WTC11 (cell line): ENCODE measurements around the gene ERVW-1. TPM values are rescaled to one million over a fixed set of nuclear protein-coding genes. Genes with fewer than 3 reads are reported as not detected.

Source experiments
- ATAC-seq: fragments of 200-7000 bp; cut with Tn5 transposase; 2 replicates; pipeline ENCODE4 v1.10.0; 2021; ENCODE audit warnings: mild to moderate bottlenecking, moderate library complexity
- CTCF ChIA-PET: fragments of 300-600 bp; sonication (Branson Sonifier 250); formaldehyde crosslinking; loops from one replicate; lab custom pipeline; 2021; ENCODE audit warnings: antibody characterized with exemption; lab: Charles Lee
- POLR2A ChIA-PET: fragments of 350-600 bp; sonication (Branson Sonifier 250); formaldehyde crosslinking; loops from one replicate; lab custom pipeline; 2021; ENCODE audit warnings: antibody characterized with exemption; lab: Charles Lee
- DNase-seq: peaks from one replicate; pipeline ENCODE4 v3.0.0; 2021; ENCODE audit warnings: low spot score
- H3K27ac Mint-ChIP-seq: 2 replicates; pipeline ENCODE4 v1.8.0; 2021; ENCODE audit warnings: mixed read lengths
- H3K27me3 Mint-ChIP-seq: 2 replicates; pipeline ENCODE4 v1.8.0; 2021; ENCODE audit warnings: low read depth, mild to moderate bottlenecking, moderate library complexity, mixed read lengths
- H3K36me3 Mint-ChIP-seq: 2 replicates; pipeline ENCODE4 v1.8.0; 2021; ENCODE audit warnings: mixed read lengths
- H3K4me1 Mint-ChIP-seq: 2 replicates; pipeline ENCODE4 v1.8.0; 2022; ENCODE audit warnings: mixed read lengths
- H3K4me3 Mint-ChIP-seq: 2 replicates; pipeline ENCODE4 v1.8.0; 2021; ENCODE audit warnings: mild to moderate bottlenecking, moderate library complexity, mixed read lengths
- H3K9me3 Mint-ChIP-seq: 2 replicates; pipeline ENCODE4 v1.8.0; 2021; ENCODE audit warnings: mixed read lengths
- ATF1 ChIP-seq: sonication (generic); formaldehyde crosslinking; IDR thresholded peaks from 2 replicates; pipeline ENCODE4 v1.8.1; 2023; ENCODE audit warnings: mild to moderate bottlenecking, moderate library complexity, missing genetic modification reagents
- CBFB ChIP-seq: sonication (generic); formaldehyde crosslinking; IDR thresholded peaks from 2 replicates; pipeline ENCODE4 v1.8.1; 2022; ENCODE audit warnings: mild to moderate bottlenecking, low read depth, missing genetic modification reagents
- CDX4 ChIP-seq: fragments of 250-450 bp; sonication (Bioruptor Pico); IDR thresholded peaks from 2 replicates; pipeline ENCODE4 v1.9.0; 2021; ENCODE audit warnings: moderate library complexity, mild to moderate bottlenecking, inconsistent platforms, borderline replicate concordance
- GABPB1 ChIP-seq: sonication (generic); formaldehyde crosslinking; IDR thresholded peaks from 2 replicates; pipeline ENCODE4 v1.8.1; 2023; ENCODE audit warnings: mild to moderate bottlenecking, missing genetic modification reagents
- GTF2I ChIP-seq: fragments of 250-450 bp; sonication (Bioruptor Pico); conservative IDR thresholded peaks from 2 replicates; pipeline ENCODE4 v1.4.0; 2021; ENCODE audit warnings: mild to moderate bottlenecking
- IRF1 ChIP-seq: sonication (generic); formaldehyde crosslinking; IDR thresholded peaks from 2 replicates; pipeline ENCODE4 v1.8.0; 2023; ENCODE audit warnings: missing genetic modification reagents
- IRF2 ChIP-seq: sonication (generic); formaldehyde crosslinking; IDR thresholded peaks from 2 replicates; pipeline ENCODE4 v1.8.0; 2022; ENCODE audit warnings: low read depth, missing genetic modification reagents, borderline replicate concordance
- JUN ChIP-seq: sonication (generic); formaldehyde crosslinking; IDR thresholded peaks from 2 replicates; pipeline ENCODE4 v1.8.0; 2023; ENCODE audit warnings: mild to moderate bottlenecking, missing genetic modification reagents
- KAT7 ChIP-seq: sonication (generic); formaldehyde crosslinking; IDR thresholded peaks from 2 replicates; pipeline ENCODE4 v1.8.1; 2023; ENCODE audit warnings: missing genetic modification reagents, mild to moderate bottlenecking, borderline replicate concordance
- NFATC4 ChIP-seq: fragments of 250-450 bp; sonication (Bioruptor Pico); IDR thresholded peaks from 2 replicates; pipeline ENCODE4 v1.9.0; 2021; ENCODE audit warnings: mild to moderate bottlenecking
- NR3C1 ChIP-seq: sonication (generic); formaldehyde crosslinking; conservative IDR thresholded peaks from 2 replicates; pipeline ENCODE4 v1.8.1; 2023; ENCODE audit warnings: low read depth, mild to moderate bottlenecking, missing genetic modification reagents
- RORB ChIP-seq: fragments of 250-450 bp; sonication (Bioruptor Pico); IDR thresholded peaks from 2 replicates; pipeline ENCODE4 v1.9.0; 2021; ENCODE audit warnings: mild to moderate bottlenecking
- SMAD3 ChIP-seq: sonication (generic); formaldehyde crosslinking; IDR thresholded peaks from 2 replicates; pipeline ENCODE4 v1.8.0; 2022; ENCODE audit warnings: missing genetic modification reagents, mild to moderate bottlenecking, borderline replicate concordance
- TEAD1 ChIP-seq: sonication (generic); formaldehyde crosslinking; IDR thresholded peaks from 2 replicates; pipeline ENCODE4 v1.8.0; 2022; ENCODE audit warnings: mild to moderate bottlenecking, missing genetic modification reagents
- ZBTB21 ChIP-seq: sonication (generic); formaldehyde crosslinking; IDR thresholded peaks from 2 replicates; pipeline ENCODE4 v1.8.1; 2023; ENCODE audit warnings: mild to moderate bottlenecking, missing genetic modification reagents, borderline replicate concordance
- ZMAT4 ChIP-seq: fragments of 250-450 bp; sonication (Bioruptor Pico); IDR thresholded peaks from 2 replicates; pipeline ENCODE4 v1.9.0; 2021; ENCODE audit warnings: mild to moderate bottlenecking
- ZNF121 ChIP-seq: sonication (generic); formaldehyde crosslinking; IDR thresholded peaks from 2 replicates; pipeline ENCODE4 v1.8.0; 2023; ENCODE audit warnings: missing genetic modification reagents
- ZNF232 ChIP-seq: sonication (generic); formaldehyde crosslinking; IDR thresholded peaks from 2 replicates; pipeline ENCODE4 v1.8.0; 2022; ENCODE audit warnings: mild to moderate bottlenecking, missing genetic modification reagents
- ZNF423 ChIP-seq: fragments of 250-450 bp; sonication (Bioruptor Pico); IDR thresholded peaks from 2 replicates; pipeline ENCODE4 v2.1.2; 2022; ENCODE audit warnings: mild to moderate bottlenecking, moderate library complexity
- total RNA-seq: library from RNA; stranded (reverse); gene quantifications from 3 replicates; pipeline ENCODE4 v1.2.3, GENCODE V29; 2021
- TF ChIP-seq, protein P1 (sequence below): sonication (generic); formaldehyde crosslinking; IDR thresholded peaks from 2 replicates; pipeline ENCODE4 v1.8.1; 2022; ENCODE audit warnings: mild to moderate bottlenecking, moderate library complexity, missing genetic modification reagents
- TF ChIP-seq, protein P2 (sequence below): sonication (generic); formaldehyde crosslinking; IDR thresholded peaks from 2 replicates; pipeline ENCODE4 v1.8.0; 2023; ENCODE audit warnings: missing genetic modification reagents, mild to moderate bottlenecking, borderline replicate concordance

The ERVW-1 gene
- total RNA-seq, 1 experiment from 2014 or later, result 0.07 TPM

GRCh38 chr7:92456236-92456635 is 21.5 kb downstream of the ERVW-1 start (continued):
- TF ChIP-seq ZNF232 (CRISPR knock-in tag), result no peak
- TF ChIP-seq ZMAT4 (CRISPR knock-in tag), result no peak
- TF ChIP-seq, protein P1, sequence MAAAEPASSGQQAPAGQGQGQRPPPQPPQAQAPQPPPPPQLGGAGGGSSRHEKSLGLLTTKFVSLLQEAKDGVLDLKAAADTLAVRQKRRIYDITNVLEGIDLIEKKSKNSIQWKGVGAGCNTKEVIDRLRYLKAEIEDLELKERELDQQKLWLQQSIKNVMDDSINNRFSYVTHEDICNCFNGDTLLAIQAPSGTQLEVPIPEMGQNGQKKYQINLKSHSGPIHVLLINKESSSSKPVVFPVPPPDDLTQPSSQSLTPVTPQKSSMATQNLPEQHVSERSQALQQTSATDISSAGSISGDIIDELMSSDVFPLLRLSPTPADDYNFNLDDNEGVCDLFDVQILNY (CRISPR knock-in tag), result no peak
- TF ChIP-seq ATF1, result no peak
- TF ChIP-seq NFATC4, result no peak

DNA sequence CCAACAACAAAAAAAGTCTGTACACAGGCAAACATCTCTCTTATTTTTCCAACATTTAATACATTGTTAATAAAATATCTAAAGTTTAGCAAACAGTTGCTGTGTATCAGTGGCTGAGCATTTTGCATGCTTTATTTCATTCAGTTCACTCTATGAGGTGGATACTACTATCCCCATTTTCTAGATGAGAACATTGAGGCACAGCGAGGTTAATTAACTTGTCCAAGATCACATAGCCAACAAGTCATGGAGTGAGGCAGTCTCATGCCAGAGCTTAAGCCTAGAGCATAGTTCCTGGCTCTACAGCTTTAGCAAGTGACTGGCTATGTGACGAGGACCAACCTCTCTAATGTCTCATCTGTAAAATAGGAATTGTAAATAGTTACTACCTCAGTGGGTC is 26.1 kb downstream of the ERVW-1 start:
- TF ChIP-seq CDX4 (CRISPR knock-in tag), result no peak
- no peak for TF ChIP-seq SMAD3 (CRISPR knock-in tag)
- TF ChIP-seq KAT7 (CRISPR knock-in tag), result no peak
- TF ChIP-seq CBFB (CRISPR knock-in tag), result no peak
- TF ChIP-seq JUN, result no peak
- TF ChIP-seq IRF2 (CRISPR knock-in tag), result no peak
- TF ChIP-seq ZNF121 (CRISPR knock-in tag), result no peak
- no peak for TF ChIP-seq ZBTB21 (CRISPR knock-in tag)
- TF ChIP-seq, all 79 proteins: peak for 0
- ATAC-seq, result no peak

GRCh38 chr7:92448205-92448747 is 29.5 kb downstream of the ERVW-1 start:
- POLR2A ChIA-PET, result interaction anchor here (1.4 to 2.4 kb wide), 3 partner anchors 10 to 203 kb away, joined by 3 to 13 read pairs (median 10); partner anchors contain the start of genes ANKIB1 and KRIT1
- CTCF ChIA-PET, result interaction anchor here (1.0 to 6.1 kb wide), 12 partner anchors 11 to 313 kb away, joined by 3 to 177 read pairs (median 14); partner anchors contain the start of genes ANKIB1, CYP51A1, KRIT1 and LRRD1

More for the DNA sequence above, 26.1 kb downstream of the ERVW-1 start:
- Mint-ChIP-seq H3K4me3 (no peak overlapping the region), H3K4me1 (peaks cover 7% of the 10 kb centered on the region), H3K36me3 (peaks cover 66% of the 10 kb centered on the region), H3K27ac (no peak overlapping the region), H3K9me3 (no peaks in the 10 kb centered on the region), H3K27me3 (no peaks in the 10 kb centered on the region)
- DNase-seq, result no peak
- POLR2A ChIA-PET, result no interaction called here
- CTCF ChIA-PET, result no interaction called here

GRCh38 chr7:92447345-92448204 is 30.2 kb downstream of the ERVW-1 start, which contains the start of gene GATAD1:
Gene GATAD1 (plus strand): TSS chr7:92447482. CDS start chr7:92447730, 248 bp downstream.
- CTCF ChIA-PET, result interaction anchor here (0.6 to 6.1 kb wide), 36 partner anchors 10 to 890 kb away, joined by 3 to 177 read pairs (median 5); partner anchors contain the start of genes ANKIB1, CYP51A1, KRIT1 and LRRD1
- Mint-ChIP-seq H3K9me3 (peaks cover 10% of the 10 kb centered on the region), H3K27me3 (no peaks in the 10 kb centered on the region), H3K4me1 (peaks cover 9% of the 10 kb centered on the region), H3K4me3 (peak within 1 kb of the TSS; percentile 77), H3K27ac (peak within 1 kb of the TSS; percentile 72), H3K36me3 (peaks cover 31% of the 10 kb centered on the region)
- POLR2A ChIA-PET, result interaction anchor here (0.6 to 2.4 kb wide), 7 partner anchors 10 to 313 kb away, joined by 3 to 13 read pairs (median 6); partner anchors contain the start of genes ANKIB1, CYP51A1 and KRIT1
- DNase-seq (peak; percentile 90), ATAC-seq (peak; percentile 91)
- TF ChIP-seq ZNF423, result no peak
- TF ChIP-seq NR3C1 (CRISPR knock-in tag), result no peak
- TF ChIP-seq, protein P2, sequence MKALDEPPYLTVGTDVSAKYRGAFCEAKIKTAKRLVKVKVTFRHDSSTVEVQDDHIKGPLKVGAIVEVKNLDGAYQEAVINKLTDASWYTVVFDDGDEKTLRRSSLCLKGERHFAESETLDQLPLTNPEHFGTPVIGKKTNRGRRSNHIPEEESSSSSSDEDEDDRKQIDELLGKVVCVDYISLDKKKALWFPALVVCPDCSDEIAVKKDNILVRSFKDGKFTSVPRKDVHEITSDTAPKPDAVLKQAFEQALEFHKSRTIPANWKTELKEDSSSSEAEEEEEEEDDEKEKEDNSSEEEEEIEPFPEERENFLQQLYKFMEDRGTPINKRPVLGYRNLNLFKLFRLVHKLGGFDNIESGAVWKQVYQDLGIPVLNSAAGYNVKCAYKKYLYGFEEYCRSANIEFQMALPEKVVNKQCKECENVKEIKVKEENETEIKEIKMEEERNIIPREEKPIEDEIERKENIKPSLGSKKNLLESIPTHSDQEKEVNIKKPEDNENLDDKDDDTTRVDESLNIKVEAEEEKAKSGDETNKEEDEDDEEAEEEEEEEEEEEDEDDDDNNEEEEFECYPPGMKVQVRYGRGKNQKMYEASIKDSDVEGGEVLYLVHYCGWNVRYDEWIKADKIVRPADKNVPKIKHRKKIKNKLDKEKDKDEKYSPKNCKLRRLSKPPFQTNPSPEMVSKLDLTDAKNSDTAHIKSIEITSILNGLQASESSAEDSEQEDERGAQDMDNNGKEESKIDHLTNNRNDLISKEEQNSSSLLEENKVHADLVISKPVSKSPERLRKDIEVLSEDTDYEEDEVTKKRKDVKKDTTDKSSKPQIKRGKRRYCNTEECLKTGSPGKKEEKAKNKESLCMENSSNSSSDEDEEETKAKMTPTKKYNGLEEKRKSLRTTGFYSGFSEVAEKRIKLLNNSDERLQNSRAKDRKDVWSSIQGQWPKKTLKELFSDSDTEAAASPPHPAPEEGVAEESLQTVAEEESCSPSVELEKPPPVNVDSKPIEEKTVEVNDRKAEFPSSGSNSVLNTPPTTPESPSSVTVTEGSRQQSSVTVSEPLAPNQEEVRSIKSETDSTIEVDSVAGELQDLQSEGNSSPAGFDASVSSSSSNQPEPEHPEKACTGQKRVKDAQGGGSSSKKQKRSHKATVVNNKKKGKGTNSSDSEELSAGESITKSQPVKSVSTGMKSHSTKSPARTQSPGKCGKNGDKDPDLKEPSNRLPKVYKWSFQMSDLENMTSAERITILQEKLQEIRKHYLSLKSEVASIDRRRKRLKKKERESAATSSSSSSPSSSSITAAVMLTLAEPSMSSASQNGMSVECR (CRISPR knock-in tag), result peak; percentile 78; the same call in 1 of the 2 replicates
- no peak for TF ChIP-seq GTF2I
- TF ChIP-seq CDX4 (CRISPR knock-in tag), result no peak
- TF ChIP-seq TEAD1 (CRISPR knock-in tag), result peak; percentile 89
- no peak for TF ChIP-seq RORB

More at GRCh38 chr7:92448205-92448747, 29.5 kb downstream of the ERVW-1 start:
- peaks cover 36% of the 10 kb centered on the region for H3K36me3 Mint-ChIP-seq
- H3K27ac Mint-ChIP-seq, result peak overlapping the region; percentile 72
- peak; percentile 19 for ATAC-seq
- H3K27me3 Mint-ChIP-seq, result no peaks in the 10 kb centered on the region
- no peak for DNase-seq
- H3K4me1 Mint-ChIP-seq, result peaks cover 9% of the 10 kb centered on the region
- peaks cover 3% of the 10 kb centered on the region for H3K9me3 Mint-ChIP-seq
- TF ChIP-seq IRF1 (CRISPR knock-in tag) (no peak), GABPB1 (CRISPR knock-in tag) (peak; percentile 20; the same call in 1 of the 2 replicates)
- TF ChIP-seq, all 79 proteins: peak for 1
- H3K4me3 Mint-ChIP-seq, result peak overlapping the region; percentile 77
